A673 (cell line): ENCODE results near the gene BMERB1.

ENCODE experiments used
- CTCF ChIP-seq: fragments of 300-800, 200-600 bp; sonication (generic); conservative IDR thresholded peaks from 2 replicates; pipeline ENCODE4 v1.5.1; 2017; ENCODE audit warnings: low read depth, mild to moderate bottlenecking, antibody characterized with exemption, low read length, moderate library complexity, mixed read lengths
- EZH2 ChIP-seq: fragments of 200-600 bp; sonication (generic); IDR thresholded peaks from 2 replicates; pipeline ENCODE4 v1.6.1; 2017; ENCODE audit warnings: borderline replicate concordance, low read depth, mild to moderate bottlenecking, mixed read lengths, antibody characterized with exemption, low read length; ENCODE audit not compliant: poor library complexity, severe bottlenecking

- TF ChIP-seq CTCF = no peak
- TF ChIP-seq EZH2 = no peak
Measured at GRCh38 chr16:15443753-15444152, 9.4 kb downstream of the BMERB1 start.
